ENCODE results near the gene TSEN54. TPM values are rescaled to one million over a fixed set of nuclear protein-coding genes. Genes with fewer than 3 reads are reported as not detected.

The TSEN54 gene
- total RNA-seq, 1 donor from 2014 or later = 92.7 TPM

GRCh38 chr17:75546181-75546580 is 29.9 kb downstream of the TSEN54 start:
- no peak overlapping the region for H3K27ac ChIP-seq
- no peaks in the 10 kb centered on the region for H3K27me3 ChIP-seq
- no peak for TF ChIP-seq CTCF (IDR thresholded peaks at IDR 0.05)
- DNase-seq (ENCODE audit: low spot score in 2 of 2) = no peak
- intact Hi-C loops (cut with DNase I) = no loop called here
- no peaks in the 10 kb centered on the region for H3K9me3 ChIP-seq
- H3K4me1 ChIP-seq = no peaks in the 10 kb centered on the region
- no peaks in the 10 kb centered on the region for H3K36me3 ChIP-seq
- no peak overlapping the region for H3K4me3 ChIP-seq

- H3K36me3 ChIP-seq = no peaks in the 10 kb centered on the region
- H3K4me1 ChIP-seq = no peaks in the 10 kb centered on the region
- H3K27ac ChIP-seq = no peak overlapping the region
- H3K4me3 ChIP-seq = no peak overlapping the region
- intact Hi-C loops (cut with DNase I) = no loop called here
- no peaks in the 10 kb centered on the region for H3K9me3 ChIP-seq
- no peaks in the 10 kb centered on the region for H3K27me3 ChIP-seq
- no peak for DNase-seq (ENCODE audit: low spot score in 2 of 2)
- TF ChIP-seq CTCF (IDR thresholded peaks at IDR 0.05) = no peak
Measured at GRCh38 chr17:75547091-75547490, 30.8 kb downstream of the TSEN54 start.

GRCh38 chr17:75548813-75549212 is 32.5 kb downstream of the TSEN54 start:
- DNase-seq (ENCODE audit: low spot score in 2 of 2) = no peak
- no peak overlapping the region for H3K4me3 ChIP-seq
- intact Hi-C loops (cut with DNase I) = no loop called here
- no peaks in the 10 kb centered on the region for H3K27me3 ChIP-seq
- H3K4me1 ChIP-seq = no peaks in the 10 kb centered on the region
- H3K27ac ChIP-seq = no peak overlapping the region
- H3K9me3 ChIP-seq = no peaks in the 10 kb centered on the region
- no peaks in the 10 kb centered on the region for H3K36me3 ChIP-seq
- TF ChIP-seq CTCF (IDR thresholded peaks at IDR 0.05) = no peak

GRCh38 chr17:75549246-75550138 is 33.2 kb downstream of the TSEN54 start:
- H3K36me3 ChIP-seq = no peaks in the 10 kb centered on the region

GRCh38 chr17:75550139-75550465 is 33.8 kb downstream of the TSEN54 start:
- Histone ChIP-seq H3K4me3 (no peak overlapping the region), H3K27ac (no peak overlapping the region), H3K9me3 (no peaks in the 10 kb centered on the region), H3K36me3 (no peaks in the 10 kb centered on the region), H3K4me1 (no peaks in the 10 kb centered on the region), H3K27me3 (no peaks in the 10 kb centered on the region)
- no peak for TF ChIP-seq CTCF (IDR thresholded peaks at IDR 0.05)
- no peak for DNase-seq (ENCODE audit: low spot score in 2 of 2)
- intact Hi-C loops (cut with DNase I) = no loop called here

More at GRCh38 chr17:75549246-75550138, 33.2 kb downstream of the TSEN54 start:
- no peak for TF ChIP-seq CTCF (IDR thresholded peaks at IDR 0.05)
- DNase-seq (ENCODE audit: low spot score in 2 of 2) = no peak
- no peaks in the 10 kb centered on the region for H3K4me1 ChIP-seq
- H3K9me3 ChIP-seq = no peaks in the 10 kb centered on the region
- intact Hi-C loops (cut with DNase I) = no loop called here
- H3K27me3 ChIP-seq = no peaks in the 10 kb centered on the region
- no peak overlapping the region for H3K4me3 ChIP-seq
- H3K27ac ChIP-seq = no peak overlapping the region

Measured in ascending aorta (tissue), 2 donors.